KOPT-K1 (cell line): ENCODE measurements around the gene FAM117B.
"Not testable (repeated sequence)": the region's sequence is repeated elsewhere in the genome, so short reads cannot be mapped to it uniquely, and the experiment has no call there.

ENCODE experiments used
- H3K27ac ChIP-seq: fragments of 200-600 bp; sonication (generic); 2 replicates; pipeline ENCODE4 v1.5.1; 2016; ENCODE audit warnings: antibody characterized with exemption, mild to moderate bottlenecking, low read depth, low read length; ENCODE audit not compliant: poor library complexity, severe bottlenecking
- H3K36me3 ChIP-seq: fragments of 200-600 bp; sonication (generic); 2 replicates; pipeline ENCODE4 v1.5.1; 2017; ENCODE audit warnings: antibody characterized with exemption, mild to moderate bottlenecking, low read length, moderate library complexity; ENCODE audit not compliant: insufficient read depth
- H3K9me3 ChIP-seq: fragments of 200-600 bp; sonication (generic); 2 replicates; pipeline ENCODE4 v1.5.1; 2017; ENCODE audit warnings: antibody characterized with exemption, low read length, mild to moderate bottlenecking; ENCODE audit not compliant: insufficient read depth, poor library complexity, severe bottlenecking

FAM117B gene

DNA sequence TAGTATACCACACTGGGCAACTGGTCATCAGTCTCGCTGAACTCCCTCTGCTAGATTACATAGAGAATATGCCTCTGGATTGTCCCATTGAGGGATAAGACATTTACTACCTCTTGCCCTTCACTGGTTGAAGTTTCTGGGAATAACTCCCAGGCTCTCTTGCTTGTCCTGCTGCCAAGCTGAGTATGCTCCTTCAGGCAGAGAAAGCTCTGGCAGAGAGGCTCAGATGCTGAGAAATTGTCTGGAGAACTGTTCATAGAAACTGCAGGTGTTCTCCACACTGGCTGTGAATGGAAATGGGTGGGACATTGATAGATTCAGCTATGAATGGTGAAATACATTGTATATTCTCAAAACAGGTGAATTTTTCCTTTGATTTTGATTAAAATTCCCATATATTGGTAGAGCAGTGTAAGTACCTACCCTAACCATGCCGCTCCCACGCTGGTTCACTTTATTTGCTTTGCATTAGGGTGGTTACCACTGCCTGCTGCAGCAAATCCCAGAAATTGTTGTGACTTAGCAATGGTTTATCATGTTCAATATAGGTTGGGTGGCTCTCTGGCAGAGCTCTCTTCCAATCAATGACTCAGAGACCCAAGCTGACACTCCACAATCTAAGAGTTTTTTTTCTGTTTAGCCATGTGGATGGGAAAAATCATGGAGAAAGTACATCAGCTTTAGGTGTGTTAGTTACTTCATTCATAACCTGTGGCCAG, 36.7 kb downstream of the FAM117B start:
- no peak overlapping the region for H3K27ac ChIP-seq
- peaks cover 20% of the 10 kb centered on the region for H3K9me3 ChIP-seq
- no peaks in the 10 kb centered on the region for H3K36me3 ChIP-seq

GRCh38 chr2:202675097-202675496, 40.3 kb downstream of the FAM117B start:
- peaks cover 44% of the 10 kb centered on the region for H3K9me3 ChIP-seq
- H3K27ac ChIP-seq, H3K36me3 ChIP-seq: not testable (repeated sequence)

- peaks cover 68% of the 10 kb centered on the region for H3K9me3 ChIP-seq
- peaks cover 10% of the 10 kb centered on the region; the same call in 1 of the 2 replicates for H3K36me3 ChIP-seq
- peak overlapping the region; percentile 56 for H3K27ac ChIP-seq
Measured at GRCh38 chr2:202679980-202680379, 45.2 kb downstream of the FAM117B start.

- Histone ChIP-seq H3K9me3 (peaks cover 63% of the 10 kb centered on the region), H3K27ac (peak overlapping the region; percentile 56), H3K36me3 (peaks cover 10% of the 10 kb centered on the region; the same call in 1 of the 2 replicates)
Measured at GRCh38 chr2:202680512-202680911, 45.7 kb downstream of the FAM117B start.

GRCh38 chr2:202681688-202682205, 47.0 kb downstream of the FAM117B start:
- Histone ChIP-seq H3K9me3 (peaks cover 52% of the 10 kb centered on the region), H3K36me3 (peaks cover 10% of the 10 kb centered on the region; the same call in 1 of the 2 replicates), H3K27ac (no peak overlapping the region)

DNA sequence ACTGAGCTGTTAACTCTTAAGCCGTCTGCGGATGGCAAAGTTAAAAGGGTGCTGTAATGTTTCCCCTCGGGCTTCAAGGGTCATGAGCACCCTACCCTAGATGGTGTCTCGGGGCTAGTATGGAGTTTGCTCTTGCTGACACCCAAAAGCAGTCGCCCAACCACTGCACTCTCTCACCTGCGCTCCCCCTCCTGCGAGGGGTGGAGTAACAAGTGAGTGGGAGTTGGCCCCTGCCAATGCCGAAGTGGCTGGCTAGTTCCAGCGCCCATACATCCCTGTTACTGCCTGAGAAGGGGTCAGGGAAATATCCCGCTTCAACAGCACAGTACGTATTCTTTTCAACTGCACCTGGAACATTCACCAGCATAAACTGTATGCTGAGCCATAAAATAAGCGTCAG, 47.5 kb downstream of the FAM117B start:
- no peak overlapping the region for H3K27ac ChIP-seq

GRCh38 chr2:202687276-202687675, 52.5 kb downstream of the FAM117B start:
- H3K27ac ChIP-seq, result no peak overlapping the region
- peaks cover 8% of the 10 kb centered on the region for H3K9me3 ChIP-seq
- peaks cover 2% of the 10 kb centered on the region; the same call in 1 of the 2 replicates for H3K36me3 ChIP-seq

More for the DNA sequence above, 47.5 kb downstream of the FAM117B start:
- Histone ChIP-seq H3K9me3 (peaks cover 51% of the 10 kb centered on the region), H3K36me3 (peaks cover 10% of the 10 kb centered on the region; the same call in 1 of the 2 replicates)

DNA sequence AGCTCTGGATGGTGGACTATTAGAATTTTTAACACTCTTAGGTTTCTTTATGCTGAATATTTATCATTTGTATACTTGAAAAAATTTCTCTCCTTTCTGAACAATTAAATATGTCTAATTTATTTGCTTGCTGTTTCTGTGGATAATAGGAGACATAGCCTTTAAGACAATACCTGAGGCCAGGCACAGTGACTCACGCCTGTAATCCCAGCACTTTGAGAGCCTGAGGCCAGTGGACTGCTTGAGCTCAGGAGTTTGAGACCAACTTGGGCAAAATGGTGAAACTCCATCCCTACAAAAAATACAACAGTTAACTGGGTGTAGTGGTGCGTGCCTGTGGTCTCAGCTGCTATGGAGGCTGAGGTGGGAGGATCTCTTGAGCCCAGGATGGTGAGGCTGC, 54.7 kb downstream of the FAM117B start:
- Histone ChIP-seq H3K9me3 (no peaks in the 10 kb centered on the region), H3K27ac (no peak overlapping the region), H3K36me3 (no peaks in the 10 kb centered on the region)

GRCh38 chr2:202689898-202690297, 55.1 kb downstream of the FAM117B start:
- no peak overlapping the region for H3K27ac ChIP-seq
- H3K36me3 ChIP-seq, result no peaks in the 10 kb centered on the region
- H3K9me3 ChIP-seq, result no peaks in the 10 kb centered on the region

- Histone ChIP-seq H3K9me3 (no peaks in the 10 kb centered on the region), H3K27ac (no peak overlapping the region), H3K36me3 (no peaks in the 10 kb centered on the region)
Measured at GRCh38 chr2:202690321-202690900, 55.6 kb downstream of the FAM117B start.

GRCh38 chr2:202693503-202693902, 58.7 kb downstream of the FAM117B start:
- Histone ChIP-seq H3K27ac (no peak overlapping the region), H3K36me3 (peaks cover 23% of the 10 kb centered on the region), H3K9me3 (no peaks in the 10 kb centered on the region)

DNA sequence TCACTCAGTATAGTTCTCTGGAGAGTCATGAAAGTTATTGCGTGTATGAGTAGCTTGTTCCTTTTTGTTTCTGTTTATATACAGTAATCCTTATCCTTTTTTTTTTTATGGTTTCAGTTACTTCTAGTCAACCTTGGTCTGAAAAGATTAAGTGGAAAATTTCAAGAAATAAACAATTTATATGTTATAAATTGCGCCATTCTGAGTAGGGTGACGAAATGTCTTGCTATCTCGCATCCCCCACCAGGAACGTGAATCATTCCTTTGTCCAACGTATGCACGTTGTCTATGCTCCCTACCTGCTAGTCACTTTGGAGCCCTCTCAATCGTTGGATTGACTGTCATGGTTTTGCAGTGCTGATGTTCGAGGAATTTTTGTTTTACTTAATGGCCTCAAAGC, 60.4 kb downstream of the FAM117B start:
- Histone ChIP-seq H3K9me3 (no peaks in the 10 kb centered on the region), H3K36me3 (peaks cover 28% of the 10 kb centered on the region), H3K27ac (no peak overlapping the region)

- H3K9me3 ChIP-seq, result no peaks in the 10 kb centered on the region
- peak overlapping the region; percentile 22 for H3K27ac ChIP-seq
- H3K36me3 ChIP-seq, result peaks cover 28% of the 10 kb centered on the region
Measured at GRCh38 chr2:202700075-202700901, 65.5 kb downstream of the FAM117B start.

DNA sequence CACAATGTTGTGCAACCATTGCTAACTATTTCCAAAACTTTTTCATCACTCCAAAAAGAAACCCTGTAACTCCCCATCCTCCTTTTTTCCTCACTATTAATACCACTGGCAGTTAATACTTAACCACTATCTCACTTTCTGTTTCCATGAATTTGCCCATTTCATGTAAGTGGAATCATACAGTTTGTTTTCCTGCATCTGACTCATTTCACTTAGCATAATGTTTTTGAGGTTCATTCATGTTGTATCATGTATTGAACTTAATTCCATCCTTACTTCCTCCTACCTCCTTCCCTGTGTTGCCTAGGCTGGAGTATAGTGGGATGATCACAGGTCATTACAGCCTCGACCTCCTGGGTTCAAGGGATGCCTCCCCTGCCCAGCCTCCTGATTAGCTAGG, 68.3 kb downstream of the FAM117B start:
- H3K27ac ChIP-seq, result no peak overlapping the region
- no peaks in the 10 kb centered on the region for H3K9me3 ChIP-seq
- H3K36me3 ChIP-seq, result peaks cover 9% of the 10 kb centered on the region

GRCh38 chr2:202704248-202704647, 69.5 kb downstream of the FAM117B start:
- Histone ChIP-seq H3K36me3 (no peaks in the 10 kb centered on the region), H3K9me3 (no peaks in the 10 kb centered on the region), H3K27ac (no peak overlapping the region)
